T-cell (primary cell): Measurements from ENCODE around the gene MTG2. TPM values are rescaled to one million over a fixed set of nuclear protein-coding genes. Genes with fewer than 3 reads are reported as not detected.

Experiments
- ATAC-seq, 4 experiments: fragments of 200-7000 bp in 3 of 4; fragments of 150-1000 bp in 1 of 4; cut with Tn5 transposase; replicated peaks in 1 of 4; 1 replicate in 3 of 4; 2 replicates in 1 of 4; pipeline ENCODE4 v1.10.0; 2021; ENCODE audit warnings: moderate library complexity in 3 of 4, mild to moderate bottlenecking in 2 of 4, moderate number of reproducible peaks in 1 of 4
- CTCF ChIA-PET, 2 donors: fragments of 300-600 bp; sonication (Branson Sonifier 250); formaldehyde crosslinking; loops; one replicate each; lab custom pipeline; 2022; ENCODE audit warnings: antibody characterized with exemption in 2 of 2; lab: Charles Lee
- POLR2A ChIA-PET, 2 donors: fragments of 300-600 bp; sonication (Branson Sonifier 250); formaldehyde crosslinking; loops; one replicate each; lab custom pipeline; 2022; ENCODE audit warnings: antibody characterized with exemption in 2 of 2; lab: Charles Lee
- DNase-seq, 35 experiments: peaks; one replicate each; pipeline versions ENCODE4 v3.0.0 to v3.0.0-alpha.2; 2013 to 2023
- H3K27ac ChIP-seq: one replicate; pipeline ENCODE4 v1.5.1; 2013; ENCODE audit warnings: low read length
- H3K27me3 ChIP-seq, 2 experiments: replicated peaks in 1 of 2; 1 replicate in 1 of 2; 2 replicates in 1 of 2; pipeline versions ENCODE4 v1.6.1 to v1.7.0; 2013; ENCODE audit warnings: low read length in 1 of 2, mixed read lengths in 1 of 2; ENCODE audit not compliant: control insufficient read depth in 2 of 2, insufficient read depth in 2 of 2; ENCODE audit errors: extremely low read depth in 1 of 2
- H3K36me3 ChIP-seq, 2 donors: 1 replicate in 1 of 2; 2 replicates in 1 of 2; pipeline versions ENCODE4 v1.6.1 to v1.7.0; 2013; ENCODE audit warnings: low read length in 1 of 2; ENCODE audit not compliant: control insufficient read depth in 2 of 2, insufficient read depth in 1 of 2; ENCODE audit errors: extremely low read depth in 1 of 2
- H3K4me1 ChIP-seq, 2 experiments: 1 replicate in 1 of 2; 2 replicates in 1 of 2; pipeline versions ENCODE4 v1.6.1 to v1.7.0; 2013; ENCODE audit warnings: low read length in 2 of 2, mixed read lengths in 1 of 2; ENCODE audit not compliant: insufficient read depth in 2 of 2, control insufficient read depth in 1 of 2; ENCODE audit errors: extremely low read depth in 1 of 2
- H3K4me3 ChIP-seq, 2 donors: 1 replicate in 1 of 2; 2 replicates in 1 of 2; pipeline versions ENCODE4 v1.5.1 to v1.7.0; 2013; ENCODE audit warnings: mild to moderate bottlenecking in 2 of 2, low read length in 1 of 2, moderate library complexity in 1 of 2; ENCODE audit not compliant: control insufficient read depth in 1 of 2; ENCODE audit errors: extremely low read depth in 1 of 2
- H3K9me3 ChIP-seq: 2 replicates; pipeline ENCODE4 v1.7.0; 2013
- H3K27ac Mint-ChIP-seq, 2 donors: one replicate each; pipeline ENCODE4 v1.8.0; 2020 to 2021; ENCODE audit warnings: mild to moderate bottlenecking in 2 of 2, mixed read lengths in 2 of 2
- H3K27me3 Mint-ChIP-seq, 2 donors: one replicate each; pipeline ENCODE4 v1.8.0; 2021 to 2022; ENCODE audit warnings: mixed read lengths in 2 of 2
- H3K36me3 Mint-ChIP-seq: one replicate; pipeline ENCODE4 v1.8.0; 2021; ENCODE audit warnings: mixed read lengths
- H3K4me1 Mint-ChIP-seq, 3 donors: one replicate each; pipeline ENCODE4 v1.8.0; 2020 to 2022; ENCODE audit warnings: mixed read lengths in 3 of 3, mild to moderate bottlenecking in 1 of 3
- H3K4me3 Mint-ChIP-seq, 3 donors: one replicate each; pipeline ENCODE4 v1.8.0; 2020 to 2022; ENCODE audit warnings: mild to moderate bottlenecking in 3 of 3, mixed read lengths in 3 of 3, moderate library complexity in 3 of 3
- H3K9me3 Mint-ChIP-seq, 3 donors: one replicate each; pipeline ENCODE4 v1.8.0; 2020 to 2022; ENCODE audit warnings: mixed read lengths in 3 of 3
- WGBS: methylation state at CpG from one replicate; pipeline ENCODE4 v1.1.5; 2013; ENCODE audit warnings: missing lambda C conversion rate; ENCODE audit not compliant: insufficient coverage; 5-methylcytosine and 5-hydroxymethylcytosine counted together
- total RNA-seq, 35 experiments: library from RNA in 6 of 35; stranded (reverse) in 6 of 35; fragments of 120-200 nt in 1 of 35; gene quantifications; one replicate each; pipeline versions ENCODE4 v1.2.1 to v1.2.4 and lab custom pipeline; 2013 to 2026

The MTG2 gene
- total RNA-seq, 5 donors from 2014 or later (not counting 1 experiment from before 2014, with no cell fraction given): 21.1 to 51.9 (median 44.1) TPM

DNA sequence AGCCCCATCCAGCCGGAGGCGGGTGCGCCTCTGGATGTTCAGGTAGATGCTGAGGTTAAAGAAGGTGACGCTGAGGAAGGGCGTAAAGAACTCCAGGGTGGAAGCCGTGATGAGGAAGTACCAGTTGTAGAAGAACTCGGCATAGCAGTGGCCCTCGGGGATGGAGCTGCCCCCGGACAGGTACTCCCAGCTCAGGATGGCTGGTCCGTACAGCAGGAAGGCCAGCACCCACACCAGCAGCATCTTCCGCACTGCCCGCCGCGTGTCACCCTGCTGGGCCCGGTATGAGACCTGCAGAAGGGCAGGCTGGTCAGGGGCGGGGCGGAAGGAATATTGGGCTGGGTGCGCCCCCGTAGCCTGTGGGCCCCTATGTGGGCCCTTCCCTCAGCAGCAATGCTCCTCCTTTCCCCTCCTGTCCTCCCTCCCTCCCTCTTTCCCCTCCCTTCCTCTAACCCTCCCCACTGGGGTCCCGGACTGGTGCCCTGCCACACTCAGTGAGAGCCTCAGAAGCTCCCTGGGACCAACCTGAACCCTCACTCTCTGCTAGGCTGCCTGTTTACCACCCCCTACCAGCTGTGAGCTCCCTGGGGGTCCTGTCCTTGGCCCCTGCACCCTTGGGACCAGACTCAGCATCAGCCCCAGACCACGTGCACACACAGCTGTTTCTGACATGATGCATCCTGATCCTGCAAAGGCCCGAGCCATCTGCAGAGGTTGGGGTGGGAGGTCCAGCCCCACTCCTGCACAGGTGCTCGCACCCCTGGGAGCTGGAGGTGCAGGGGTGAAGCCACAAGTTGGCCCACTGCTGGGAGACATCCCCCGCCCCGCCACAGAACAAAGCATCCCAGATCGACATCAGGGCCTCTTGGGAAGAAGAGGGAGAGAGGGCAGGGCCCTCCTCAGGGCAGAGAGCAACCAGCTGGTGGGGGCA, 34.1 kb downstream of the MTG2 start:
- H3K4me1 ChIP-seq: peaks cover 0 to 15% of the 10 kb centered on the region in 2 experiments
- ChIA-PET CTCF (no interaction called here), POLR2A (interaction anchor here in 1 of 2 donors (0.6 kb wide), 1 partner anchor 95 kb away, joined by 4 read pairs; the partner anchor contains the start of gene LSM14B)
- Mint-ChIP-seq H3K27ac (no peak overlapping the region), H3K4me1 (peaks cover 4 to 7% (median 5%) of the 10 kb centered on the region in 3 donors), H3K27me3 (peaks cover 11 to 55% of the 10 kb centered on the region in 2 donors), H3K4me3 (no peak overlapping the region), H3K9me3 (no peaks in the 10 kb centered on the region), H3K36me3 (no peaks in the 10 kb centered on the region)
- H3K27ac ChIP-seq: no peak overlapping the region
- H3K27me3 ChIP-seq: peaks cover 3 to 76% of the 10 kb centered on the region in 2 experiments
- WGBS: 76% methylated on average over 22 of the region's 26 CpGs
- H3K36me3 ChIP-seq: no peaks in the 10 kb centered on the region
- H3K9me3 ChIP-seq: no peaks in the 10 kb centered on the region
- DNase-seq (no peak), ATAC-seq (no peak)
- no peak overlapping the region for H3K4me3 ChIP-seq

GRCh38 chr20:62217913-62218773, 35.3 kb downstream of the MTG2 start:
- Mint-ChIP-seq H3K4me1 (peaks cover 4 to 7% (median 5%) of the 10 kb centered on the region in 3 donors), H3K4me3 (no peak overlapping the region), H3K27me3 (peaks cover 12 to 60% of the 10 kb centered on the region in 2 donors), H3K36me3 (no peaks in the 10 kb centered on the region), H3K9me3 (no peaks in the 10 kb centered on the region), H3K27ac (no peak overlapping the region)
- Histone ChIP-seq H3K4me1 (peaks cover 0 to 15% of the 10 kb centered on the region in 2 experiments), H3K9me3 (no peaks in the 10 kb centered on the region), H3K27me3 (peaks cover 3 to 80% of the 10 kb centered on the region in 2 experiments), H3K4me3 (no peak overlapping the region), H3K27ac (no peak overlapping the region), H3K36me3 (no peaks in the 10 kb centered on the region)
- CTCF ChIA-PET: no interaction called here
- POLR2A ChIA-PET: interaction anchor here (0.6 kb wide), 2 partner anchors 96 to 522 kb away, joined by 4 read pairs; partner anchors contain the start of gene LSM14B (in 1 of the 2)
- DNase-seq (no peak), ATAC-seq (no peak)
- WGBS: 63% methylated on average over 31 of the region's 38 CpGs

DNA sequence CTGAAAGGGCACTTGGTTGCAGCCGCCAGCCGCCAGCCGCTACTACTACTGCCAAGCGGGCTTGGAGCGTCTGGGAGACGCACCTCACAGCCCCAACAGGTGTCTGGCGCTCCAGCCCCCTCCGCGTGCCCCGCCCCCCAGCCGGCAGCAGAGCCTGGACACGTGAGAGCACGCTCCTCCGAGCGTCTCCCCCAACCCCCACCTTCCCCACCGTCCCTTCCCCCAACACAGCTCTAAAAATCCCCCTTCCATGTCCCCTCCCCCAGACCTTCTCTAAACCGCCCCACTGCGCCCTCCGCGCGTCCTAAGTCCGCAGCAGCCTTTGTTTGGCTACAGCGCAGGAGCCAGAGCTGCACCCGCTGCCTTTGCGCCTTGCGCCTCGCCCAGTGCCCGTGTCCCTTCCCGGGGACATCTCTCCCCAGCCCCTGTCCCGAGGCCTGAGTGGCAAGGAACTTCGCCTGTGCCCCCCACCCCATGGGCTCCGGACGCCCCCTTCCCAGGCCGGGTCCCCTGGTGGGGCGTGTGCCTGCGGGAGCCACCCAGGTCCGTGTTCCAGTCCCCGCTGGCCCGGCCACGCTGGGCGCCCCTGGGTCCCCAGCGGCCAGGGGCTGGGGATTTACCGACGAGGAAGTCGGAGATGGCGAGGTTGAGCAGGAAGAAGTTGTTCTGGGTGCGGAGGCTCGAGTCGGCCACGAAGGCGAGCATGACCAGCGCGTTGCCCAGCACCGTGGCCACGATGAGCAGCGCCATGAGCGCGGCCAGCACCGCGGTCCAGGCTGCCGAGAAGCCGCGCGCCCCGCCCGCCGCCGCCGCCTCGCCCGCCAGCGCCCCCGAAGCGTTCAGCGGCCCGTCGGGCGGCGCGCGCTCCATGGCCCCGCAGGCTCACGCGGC, 36.5 kb downstream of the MTG2 start:
- ATAC-seq (peak; percentile 23 to 44 (median 35)), DNase-seq (no peak)
- 4% methylated on average over 78 of the region's 84 CpGs for WGBS
- Histone ChIP-seq H3K4me1 (peaks cover 0 to 15% of the 10 kb centered on the region in 2 experiments), H3K4me3 (peak overlapping the region in 1 of 2 donors; percentile 41), H3K27me3 (peaks cover 3 to 84% of the 10 kb centered on the region in 2 experiments), H3K36me3 (no peaks in the 10 kb centered on the region), H3K27ac (no peak overlapping the region), H3K9me3 (no peaks in the 10 kb centered on the region)
- Mint-ChIP-seq H3K9me3 (no peaks in the 10 kb centered on the region), H3K27ac (no peak overlapping the region), H3K4me3 (peak overlapping the region in 2 of 3 donors; percentile 9 to 75), H3K27me3 (peaks cover 14 to 63% of the 10 kb centered on the region in 2 donors), H3K4me1 (peaks cover 4 to 7% (median 5%) of the 10 kb centered on the region in 3 donors), H3K36me3 (no peaks in the 10 kb centered on the region)
- POLR2A ChIA-PET: no interaction called here
- CTCF ChIA-PET: no interaction called here

- DNase-seq (peak in 24 of 35 experiments; percentile 10 to 66 (median 30)), ATAC-seq (peak; percentile 76 to 89 (median 78))
- 1% methylated on average over 82 of the region's 84 CpGs for WGBS
- POLR2A ChIA-PET: no interaction called here
- no peak within 1 kb of the TSS for H3K27ac Mint-ChIP-seq
- H3K9me3 ChIP-seq: no peaks in the 10 kb centered on the region
- peaks cover 4 to 7% (median 5%) of the 10 kb centered on the region in 3 donors for H3K4me1 Mint-ChIP-seq
- no peaks in the 10 kb centered on the region for H3K36me3 ChIP-seq
- no peaks in the 10 kb centered on the region for H3K36me3 Mint-ChIP-seq
- peak within 1 kb of the TSS in 1 of 2 donors; percentile 41 for H3K4me3 ChIP-seq
- CTCF ChIA-PET: no interaction called here
- H3K27ac ChIP-seq: no peak within 1 kb of the TSS
- peaks cover 22 to 66% of the 10 kb centered on the region in 2 donors for H3K27me3 Mint-ChIP-seq
- H3K4me1 ChIP-seq: peaks cover 0 to 15% of the 10 kb centered on the region in 2 experiments
- H3K9me3 Mint-ChIP-seq: no peaks in the 10 kb centered on the region
- H3K27me3 ChIP-seq: peaks cover 3 to 87% of the 10 kb centered on the region in 2 experiments
- H3K4me3 Mint-ChIP-seq: peak within 1 kb of the TSS; percentile 21 to 75 (median 37)
Measured at GRCh38 chr20:62219992-62220665, 37.3 kb downstream of the MTG2 start, which contains the start of gene HRH3. Gene HRH3, minus strand, starts transcription at chr20:62220278. Its CDS starts 308 bp downstream, at chr20:62219970.

GRCh38 chr20:62220666-62221568, 38.1 kb downstream of the MTG2 start:
- ATAC-seq: no peak
- H3K9me3 ChIP-seq: no peaks in the 10 kb centered on the region
- Mint-ChIP-seq H3K4me1 (peaks cover 4 to 7% (median 5%) of the 10 kb centered on the region in 3 donors), H3K4me3 (peak overlapping the region; percentile 21 to 41 (median 37)), H3K9me3 (no peaks in the 10 kb centered on the region), H3K27ac (no peak overlapping the region), H3K27me3 (peaks cover 26 to 68% of the 10 kb centered on the region in 2 donors), H3K36me3 (no peaks in the 10 kb centered on the region)
- H3K27ac ChIP-seq: no peak overlapping the region
- H3K27me3 ChIP-seq: peaks cover 3 to 90% of the 10 kb centered on the region in 2 experiments
- peaks cover 0 to 15% of the 10 kb centered on the region in 2 experiments for H3K4me1 ChIP-seq
- 14% methylated on average over 28 of the region's 46 CpGs for WGBS
- CTCF ChIA-PET: no interaction called here
- H3K36me3 ChIP-seq: no peaks in the 10 kb centered on the region
- POLR2A ChIA-PET: no interaction called here
- no peak overlapping the region for H3K4me3 ChIP-seq
- no peak for DNase-seq
